ENCODE data around the gene ELL.

The ELL gene

DNA sequence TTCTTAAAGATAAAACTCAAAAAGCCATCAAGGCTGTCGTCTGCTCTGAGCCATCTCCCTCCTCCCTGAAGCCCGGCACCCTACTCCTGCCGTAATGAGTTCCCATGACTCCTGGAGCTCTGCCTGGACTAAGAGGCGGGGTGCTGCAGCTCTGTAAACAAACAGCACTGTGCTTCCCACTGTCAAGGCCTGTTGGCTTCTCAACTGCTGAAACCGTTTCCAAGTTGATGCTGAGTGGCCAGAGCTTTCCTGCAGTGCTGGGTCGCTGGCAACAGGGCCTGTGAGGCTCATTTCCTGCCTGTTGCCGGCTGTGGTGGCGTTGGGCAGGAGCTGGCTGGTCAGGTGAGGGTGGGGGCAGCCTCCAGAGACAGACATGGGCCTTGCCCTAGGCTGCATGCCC, 57.2 kb downstream of the ELL start:
- TF ChIP-seq, protein P1, sequence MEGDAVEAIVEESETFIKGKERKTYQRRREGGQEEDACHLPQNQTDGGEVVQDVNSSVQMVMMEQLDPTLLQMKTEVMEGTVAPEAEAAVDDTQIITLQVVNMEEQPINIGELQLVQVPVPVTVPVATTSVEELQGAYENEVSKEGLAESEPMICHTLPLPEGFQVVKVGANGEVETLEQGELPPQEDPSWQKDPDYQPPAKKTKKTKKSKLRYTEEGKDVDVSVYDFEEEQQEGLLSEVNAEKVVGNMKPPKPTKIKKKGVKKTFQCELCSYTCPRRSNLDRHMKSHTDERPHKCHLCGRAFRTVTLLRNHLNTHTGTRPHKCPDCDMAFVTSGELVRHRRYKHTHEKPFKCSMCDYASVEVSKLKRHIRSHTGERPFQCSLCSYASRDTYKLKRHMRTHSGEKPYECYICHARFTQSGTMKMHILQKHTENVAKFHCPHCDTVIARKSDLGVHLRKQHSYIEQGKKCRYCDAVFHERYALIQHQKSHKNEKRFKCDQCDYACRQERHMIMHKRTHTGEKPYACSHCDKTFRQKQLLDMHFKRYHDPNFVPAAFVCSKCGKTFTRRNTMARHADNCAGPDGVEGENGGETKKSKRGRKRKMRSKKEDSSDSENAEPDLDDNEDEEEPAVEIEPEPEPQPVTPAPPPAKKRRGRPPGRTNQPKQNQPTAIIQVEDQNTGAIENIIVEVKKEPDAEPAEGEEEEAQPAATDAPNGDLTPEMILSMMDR (conservative IDR thresholded peaks at IDR 0.05; ENCODE audit: control insufficient read depth, insufficient read depth, low read depth, low read length): no peak
- no peak overlapping the region for H3K4me3 ChIP-seq (ENCODE audit: control insufficient read depth, low read depth, low read length)
- peak; percentile 92 for DNase-seq (ENCODE audit: low read depth)

DNA sequence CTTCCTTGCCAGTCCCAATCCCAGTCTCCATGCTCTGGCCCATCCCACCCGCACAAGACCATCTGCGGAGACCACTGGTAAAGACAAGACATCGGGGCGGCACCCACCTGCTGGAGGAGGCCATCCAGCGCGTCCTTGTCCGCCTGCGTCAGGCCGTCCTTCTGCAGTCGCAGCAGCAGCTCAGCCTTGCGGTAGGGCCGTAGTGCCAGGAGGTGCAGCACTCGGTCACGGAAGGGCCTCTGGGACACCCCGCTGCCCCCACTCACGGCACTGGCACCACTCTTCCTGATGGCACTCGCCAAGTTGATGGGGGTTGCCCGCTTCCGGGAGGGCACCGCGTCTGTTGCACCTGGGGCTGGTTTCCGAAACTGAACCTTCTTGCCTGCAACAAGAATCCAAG, 60.4 kb downstream of the ELL start:
- no peak for DNase-seq (ENCODE audit: low read depth)
- no peak overlapping the region for H3K4me3 ChIP-seq (ENCODE audit: control insufficient read depth, low read depth, low read length)
- TF ChIP-seq, protein P1 (conservative IDR thresholded peaks at IDR 0.05; ENCODE audit: control insufficient read depth, insufficient read depth, low read depth, low read length): no peak

DNA sequence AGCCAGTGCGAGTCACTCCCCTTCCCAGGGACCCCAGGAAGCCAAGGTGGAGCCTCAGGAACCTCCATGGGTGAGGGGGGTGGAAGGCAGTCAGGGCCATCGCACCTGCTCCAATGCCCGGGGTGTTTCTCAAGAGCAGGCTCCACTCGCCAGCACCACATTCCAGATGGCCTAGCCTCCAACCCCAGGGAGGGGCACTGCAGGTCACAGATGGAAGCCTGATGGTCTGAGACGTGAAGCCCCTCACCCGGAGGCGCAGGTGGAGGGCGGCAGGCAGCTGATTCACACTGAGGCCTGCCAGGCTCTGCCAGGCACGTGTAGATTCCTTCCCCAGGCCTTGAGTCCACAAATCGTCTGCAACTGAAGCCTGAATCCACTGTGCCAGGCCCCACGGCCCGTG, 61.0 kb downstream of the ELL start:
- DNase-seq (ENCODE audit: low read depth): no peak
- TF ChIP-seq, protein P1 (conservative IDR thresholded peaks at IDR 0.05; ENCODE audit: control insufficient read depth, insufficient read depth, low read depth, low read length): no peak
- no peak overlapping the region for H3K4me3 ChIP-seq (ENCODE audit: control insufficient read depth, low read depth, low read length)

DNA sequence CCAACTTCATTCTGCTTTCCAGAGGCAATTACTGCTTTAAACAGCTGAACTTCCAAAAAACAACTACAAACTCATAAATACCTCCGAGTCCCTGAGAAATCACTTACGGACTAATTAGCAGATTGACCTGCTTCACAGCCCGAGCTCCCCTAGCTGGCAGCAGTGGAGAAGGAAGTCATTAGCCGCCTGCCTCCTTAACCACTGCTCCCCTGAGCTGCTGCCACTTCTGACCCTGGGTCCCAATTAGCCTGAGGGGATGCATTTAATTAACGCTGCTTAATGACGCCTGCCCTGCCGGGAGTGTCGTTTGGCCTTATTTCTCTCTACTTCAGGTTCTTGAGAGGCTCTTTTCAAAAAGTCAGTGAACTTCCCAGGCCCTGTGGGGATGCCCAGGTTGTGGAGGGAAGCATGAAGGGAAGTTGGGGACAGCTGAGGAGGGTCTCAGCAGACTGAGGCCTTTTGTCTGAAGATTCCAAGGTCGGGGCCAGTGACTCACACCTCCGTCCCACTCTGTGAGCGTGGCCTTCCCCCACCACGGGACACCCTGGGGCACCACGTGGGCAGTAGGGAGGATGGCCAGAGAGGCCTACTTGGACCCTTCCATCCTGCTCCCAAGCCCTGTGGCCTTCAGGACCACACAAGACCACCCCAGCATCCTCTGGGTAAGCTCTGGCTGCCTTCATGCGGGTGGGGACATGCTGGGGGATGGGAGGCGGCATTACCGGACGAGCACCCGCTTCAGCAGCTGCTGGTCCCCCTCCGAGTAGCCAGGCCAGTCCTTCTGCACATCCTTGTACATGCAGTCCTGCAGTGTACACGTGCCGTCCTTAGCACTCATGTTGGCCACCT, 64.2 kb downstream of the ELL start:
- TF ChIP-seq, protein P1 (conservative IDR thresholded peaks at IDR 0.05; ENCODE audit: control insufficient read depth, insufficient read depth, low read depth, low read length): no peak
- H3K4me3 ChIP-seq (ENCODE audit: control insufficient read depth, low read depth, low read length): no peak overlapping the region
- no peak for DNase-seq (ENCODE audit: low read depth)

DNA sequence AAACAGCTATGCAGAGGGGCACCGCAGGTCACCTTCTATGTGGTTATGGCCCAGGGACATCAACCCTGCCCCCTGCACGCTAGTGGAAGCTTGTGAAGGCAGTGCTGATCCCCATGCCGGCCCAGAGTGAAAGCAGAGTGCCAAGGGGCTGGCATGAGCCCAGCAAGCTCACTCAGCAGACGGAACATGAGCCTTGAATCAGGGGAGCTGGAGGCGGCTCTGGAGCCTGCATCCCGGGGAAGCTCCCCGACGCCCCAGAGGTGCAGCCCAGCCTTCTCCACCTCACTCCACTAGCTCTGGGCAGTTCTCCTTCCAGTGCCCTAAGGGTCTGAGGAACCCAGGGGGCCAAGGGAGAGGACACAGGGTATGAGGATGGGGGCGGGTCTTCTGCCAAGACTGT, 64.9 kb downstream of the ELL start:
- H3K4me3 ChIP-seq (ENCODE audit: control insufficient read depth, low read depth, low read length): no peak overlapping the region
- TF ChIP-seq, protein P1 (conservative IDR thresholded peaks at IDR 0.05; ENCODE audit: control insufficient read depth, insufficient read depth, low read depth, low read length): no peak
- DNase-seq (ENCODE audit: low read depth): no peak

DNA sequence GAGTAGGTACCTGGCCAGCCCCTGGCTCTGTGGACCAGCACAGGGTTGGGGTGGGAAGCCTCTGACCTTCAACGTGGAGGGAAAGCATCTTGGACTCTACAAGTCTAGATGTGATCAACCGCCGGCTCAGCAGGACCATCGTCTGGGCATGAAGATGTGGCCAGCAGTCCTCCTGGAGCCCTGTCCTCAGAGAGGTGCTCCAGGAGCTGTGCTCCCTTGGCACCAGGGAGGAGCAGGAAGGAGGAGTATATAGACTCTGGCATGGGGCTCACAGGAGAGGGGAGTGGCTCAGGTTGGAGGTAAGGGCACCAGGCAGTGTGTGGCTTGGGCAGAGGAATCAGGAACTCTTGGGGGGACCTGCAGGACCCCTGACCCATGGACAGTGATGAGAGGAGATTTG, 65.6 kb downstream of the ELL start:
- DNase-seq (ENCODE audit: low read depth): no peak
- no peak overlapping the region for H3K4me3 ChIP-seq (ENCODE audit: control insufficient read depth, low read depth, low read length)
- TF ChIP-seq, protein P1 (conservative IDR thresholded peaks at IDR 0.05; ENCODE audit: control insufficient read depth, insufficient read depth, low read depth, low read length): no peak
